Natural killer cell (primary cell): ENCODE measurements around the gene FANK1. TPM values are rescaled to one million over a fixed set of nuclear protein-coding genes. Genes with fewer than 3 reads are reported as not detected.
A peak's percentile ranks its signal among the peaks of the same experiment; 100 is the strongest.

Source experiments
- ATAC-seq, 3 donors: fragments of 150-1000 bp in 2 of 3; fragments of 200-7000 bp in 1 of 3; cut with Tn5 transposase; 1 replicate in 1 of 3; 2 replicates in 2 of 3; pipeline ENCODE4 v1.10.0; 2021; ENCODE audit warnings: mild to moderate bottlenecking in 2 of 3, moderate library complexity in 2 of 3
- DNase-seq, 2 donors: peaks; one replicate each; pipeline versions ENCODE4 v3.0.0 to v3.0.0-alpha.2; 2013 to 2021; ENCODE audit warnings: mixed read lengths in 1 of 2
- H3K27ac ChIP-seq: one replicate; pipeline ENCODE4 v1.5.1; 2013; ENCODE audit warnings: mild to moderate bottlenecking, low read length
- H3K27me3 ChIP-seq: one replicate; pipeline ENCODE4 v1.6.1; 2013; ENCODE audit warnings: low read length; ENCODE audit not compliant: control insufficient read depth, insufficient read depth
- H3K36me3 ChIP-seq: one replicate; pipeline ENCODE4 v1.6.1; 2013; ENCODE audit warnings: low read length; ENCODE audit not compliant: control insufficient read depth, insufficient read depth
- H3K4me1 ChIP-seq: one replicate; pipeline ENCODE4 v1.6.1; 2013; ENCODE audit warnings: low read length; ENCODE audit not compliant: control insufficient read depth, insufficient read depth
- H3K4me3 ChIP-seq: one replicate; pipeline ENCODE4 v1.5.1; 2013; ENCODE audit warnings: low read length
- H3K9me3 ChIP-seq: one replicate; pipeline ENCODE4 v1.6.1; 2013; ENCODE audit warnings: low read length; ENCODE audit not compliant: control insufficient read depth, insufficient read depth
- H3K27ac Mint-ChIP-seq, 2 donors: one replicate each; pipeline ENCODE4 v1.8.0; 2022; ENCODE audit warnings: mild to moderate bottlenecking in 2 of 2, mixed read lengths in 2 of 2, moderate library complexity in 1 of 2
- H3K27me3 Mint-ChIP-seq, 2 donors: one replicate each; pipeline ENCODE4 v1.8.0; 2022; ENCODE audit warnings: low read depth in 2 of 2, mixed read lengths in 2 of 2
- H3K36me3 Mint-ChIP-seq: one replicate; pipeline ENCODE4 v1.8.0; 2022; ENCODE audit warnings: mixed read lengths
- H3K4me1 Mint-ChIP-seq, 2 donors: one replicate each; pipeline ENCODE4 v1.8.0; 2022; ENCODE audit warnings: mixed read lengths in 2 of 2
- H3K4me3 Mint-ChIP-seq: one replicate; pipeline ENCODE4 v1.8.0; 2022; ENCODE audit warnings: mild to moderate bottlenecking, moderate library complexity, mixed read lengths
- H3K9me3 Mint-ChIP-seq, 2 donors: one replicate each; pipeline ENCODE4 v1.8.0; 2022; ENCODE audit warnings: mixed read lengths in 2 of 2
- CTCF ChIP-seq: fragments of 200-600 bp; IDR thresholded peaks from one replicate; pipeline ENCODE4 v1.8.0; 2022; ENCODE audit warnings: antibody characterized with exemption
- WGBS: methylation state at CpG from one replicate; pipeline ENCODE4 v1.1.7; 2013; ENCODE audit warnings: missing lambda C conversion rate; ENCODE audit not compliant: insufficient coverage; 5-methylcytosine and 5-hydroxymethylcytosine counted together
- intact Hi-C: fragments of 100-400 bp; cut with micrococcal nuclease; formaldehyde crosslinking; loops from one replicate; pipeline ENCODE4 v1.14.2; 2022
- total RNA-seq, 4 donors: library from RNA; stranded (reverse); fragments of 120-200 nt in 1 of 4; gene quantifications; one replicate each; pipeline versions ENCODE4 v1.2.3 to v1.2.4, GENCODE V29; 2013 to 2022

Gene FANK1
- total RNA-seq, 3 donors from 2014 or later (not counting 1 experiment from before 2014, with no cell fraction given), result not detected

GRCh38 chr10:125994601-125995000 lies 98.2 kb downstream of the FANK1 start:
- Mint-ChIP-seq H3K4me3 (no peak overlapping the region), H3K9me3 (no peaks in the 10 kb centered on the region), H3K27ac (no peak overlapping the region), H3K27me3 (no peaks in the 10 kb centered on the region), H3K36me3 (peaks cover under 1% of the 10 kb centered on the region), H3K4me1 (peaks cover 6 to 29% of the 10 kb centered on the region in 2 donors)
- DNase-seq (no peak), ATAC-seq (no peak)
- no peak for TF ChIP-seq CTCF
- Histone ChIP-seq H3K4me3 (no peak overlapping the region), H3K27me3 (no peaks in the 10 kb centered on the region), H3K36me3 (no peaks in the 10 kb centered on the region), H3K4me1 (peaks cover 2% of the 10 kb centered on the region), H3K27ac (no peak overlapping the region), H3K9me3 (no peaks in the 10 kb centered on the region)
- WGBS, result 92% methylated on average over 6 of the region's 6 CpGs
- intact Hi-C loops, result no loop called here

- ATAC-seq, result no peak
- 86% methylated on average over 7 of the region's 9 CpGs for WGBS
- Histone ChIP-seq H3K27ac (no peak overlapping the region), H3K9me3 (no peaks in the 10 kb centered on the region), H3K36me3 (no peaks in the 10 kb centered on the region), H3K4me1 (peaks cover 3% of the 10 kb centered on the region), H3K4me3 (no peak overlapping the region), H3K27me3 (no peaks in the 10 kb centered on the region)
- no peaks in the 10 kb centered on the region for H3K9me3 Mint-ChIP-seq
- no peak for DNase-seq
- no peak for TF ChIP-seq CTCF
- intact Hi-C loops, result no loop called here
- peaks cover 15 to 31% of the 10 kb centered on the region in 2 donors for H3K4me1 Mint-ChIP-seq
- H3K36me3 Mint-ChIP-seq, result peaks cover 6% of the 10 kb centered on the region
- H3K27me3 Mint-ChIP-seq, result no peaks in the 10 kb centered on the region
- no peak overlapping the region for H3K4me3 Mint-ChIP-seq
- no peak overlapping the region for H3K27ac Mint-ChIP-seq
Observed at GRCh38 chr10:125995726-125996304, 99.5 kb downstream of the FANK1 start.

- 94% methylated on average over 12 of the region's 12 CpGs for WGBS
- intact Hi-C loops, result no loop called here
- peaks cover 3% of the 10 kb centered on the region for H3K4me1 ChIP-seq
- Mint-ChIP-seq H3K27ac (peak overlapping the region in 1 of 2 donors; percentile 31), H3K4me3 (no peak overlapping the region), H3K9me3 (no peaks in the 10 kb centered on the region), H3K27me3 (no peaks in the 10 kb centered on the region), H3K36me3 (peaks cover 6% of the 10 kb centered on the region), H3K4me1 (peaks cover 21 to 27% of the 10 kb centered on the region in 2 donors)
- no peaks in the 10 kb centered on the region for H3K27me3 ChIP-seq
- H3K4me3 ChIP-seq, result no peak overlapping the region
- H3K36me3 ChIP-seq, result no peaks in the 10 kb centered on the region
- DNase-seq, result no peak
- no peak for TF ChIP-seq CTCF
- no peak overlapping the region for H3K27ac ChIP-seq
- ATAC-seq, result no peak
- no peaks in the 10 kb centered on the region for H3K9me3 ChIP-seq
Observed at GRCh38 chr10:125997586-125997985, 101.2 kb downstream of the FANK1 start.

GRCh38 chr10:125999694-126000093 lies 103.3 kb downstream of the FANK1 start:
- no peak for TF ChIP-seq CTCF
- no peaks in the 10 kb centered on the region for H3K36me3 ChIP-seq
- Mint-ChIP-seq H3K27me3 (no peaks in the 10 kb centered on the region), H3K4me1 (peaks cover 21 to 27% of the 10 kb centered on the region in 2 donors), H3K4me3 (peak overlapping the region; percentile 86), H3K36me3 (peaks cover 6% of the 10 kb centered on the region), H3K27ac (peak overlapping the region; percentile 75 to 79), H3K9me3 (no peaks in the 10 kb centered on the region)
- intact Hi-C loops, result no loop called here
- no peaks in the 10 kb centered on the region for H3K27me3 ChIP-seq
- WGBS, result 60% methylated on average over 3 of the region's 3 CpGs
- H3K9me3 ChIP-seq, result no peaks in the 10 kb centered on the region
- H3K27ac ChIP-seq, result peak overlapping the region; percentile 9
- H3K4me1 ChIP-seq, result peaks cover 3% of the 10 kb centered on the region
- DNase-seq (no peak), ATAC-seq (peak; percentile 56 to 73 (median 63))
- H3K4me3 ChIP-seq, result no peak overlapping the region
